Measurements from ENCODE around the gene ZP2.

GRCh38 chr16:21222495-21223337, 11.3 kb upstream of the ZP2 start:
- TF ChIP-seq CTCF (IDR thresholded peaks at IDR 0.05; ENCODE audit: low read depth, low read length, poor library complexity, severe bottlenecking) (no peak), EZH2phosphoT487 (IDR thresholded peaks at IDR 0.05; ENCODE audit: borderline replicate concordance, low read length) (no peak)
